H1 (cell line): Measurements from ENCODE around the gene GPR150. TPM values are rescaled to one million over a fixed set of nuclear protein-coding genes. Genes with fewer than 3 reads are reported as not detected.

Experiments
- CTCF ChIA-PET: fragments of 300-600 bp; sonication (Branson Sonifier 250); formaldehyde crosslinking; loops from one replicate; lab custom pipeline; 2021; ENCODE audit not compliant: partially characterized antibody; lab: Charles Lee
- POLR2A ChIA-PET: fragments of 300-600 bp; sonication (Branson Sonifier 250); formaldehyde crosslinking; loops from one replicate; lab custom pipeline; 2021; ENCODE audit warnings: inconsistent platforms; ENCODE audit not compliant: partially characterized antibody; lab: Charles Lee
- DNase-seq, 2 experiments: peaks; one replicate each; pipeline versions ENCODE4 v3.0.0 to v3.0.0-alpha.2; 2010 to 2022; ENCODE audit warnings: low spot score in 2 of 2, low read depth in 1 of 2, mixed read lengths in 1 of 2
- FAIRE-seq: peaks from 2 replicates; lab custom pipeline; 2011; peaks lifted over from hg19 to GRCh38; lab: Jason Lieb, UNC
- H2AFZ ChIP-seq: 2 replicates; pipeline ENCODE4 v1.8.1; 2012; ENCODE audit warnings: low read length, inconsistent platforms
- H2AK5ac ChIP-seq: 2 replicates; pipeline ENCODE4 v1.6.1; 2013; ENCODE audit warnings: low read depth, low read length
- H2BK120ac ChIP-seq: replicated peaks from 2 replicates; pipeline ENCODE3; 2013; ENCODE audit warnings: low read depth, low read length, inconsistent platforms
- H2BK12ac ChIP-seq: 2 replicates; pipeline ENCODE4 v1.6.1; 2013; ENCODE audit warnings: low read depth, low read length
- H2BK15ac ChIP-seq: 2 replicates; pipeline ENCODE4 v1.6.1; 2013; ENCODE audit warnings: low read length
- H2BK20ac ChIP-seq: 2 replicates; pipeline ENCODE4 v1.6.1; 2013; ENCODE audit warnings: low read length
- H2BK5ac ChIP-seq: 2 replicates; pipeline ENCODE4 v1.6.1; 2013; ENCODE audit warnings: low read depth, low read length
- H3K14ac ChIP-seq: 2 replicates; pipeline ENCODE4 v1.6.1; 2013; ENCODE audit warnings: inconsistent platforms; ENCODE audit not compliant: insufficient read length
- H3K18ac ChIP-seq: 2 replicates; pipeline ENCODE4 v1.6.1; 2013; ENCODE audit warnings: low read length; ENCODE audit errors: extremely low read depth
- H3K23ac ChIP-seq: 2 replicates; pipeline ENCODE4 v1.6.1; 2013; ENCODE audit warnings: inconsistent platforms; ENCODE audit not compliant: insufficient read length
- H3K23me2 ChIP-seq: 2 replicates; pipeline ENCODE4 v1.6.1; 2013; ENCODE audit warnings: low read depth, low read length
- H3K27ac ChIP-seq: 2 replicates; pipeline ENCODE4 v1.6.1; 2011; ENCODE audit warnings: low read depth, low read length, inconsistent platforms
- H3K27me3 ChIP-seq, 4 experiments: replicated peaks in 1 of 4; 1 replicate in 1 of 4; 2 replicates in 3 of 4; pipeline versions ENCODE4 v1.6.1 to v1.8.1; 2011 to 2013; ENCODE audit warnings: low read length in 3 of 4, mild to moderate bottlenecking in 3 of 4, inconsistent platforms in 2 of 4, mixed read lengths in 2 of 4, moderate library complexity in 1 of 4; ENCODE audit not compliant: control insufficient read depth in 3 of 4, insufficient read depth in 3 of 4; ENCODE audit errors: extremely low read depth in 1 of 4
- H3K36me3 ChIP-seq, 4 experiments: 2 replicates each; pipeline versions ENCODE4 v1.6.1 to v1.8.1; 2011 to 2013; ENCODE audit warnings: mild to moderate bottlenecking in 4 of 4, low read length in 3 of 4, moderate library complexity in 2 of 4, control low read depth in 1 of 4, inconsistent platforms in 1 of 4; ENCODE audit not compliant: insufficient read depth in 4 of 4, control insufficient read depth in 2 of 4
- H3K4ac ChIP-seq: replicated peaks from 2 replicates; pipeline ENCODE3; 2013; ENCODE audit warnings: low read length, low read depth, mixed read lengths, inconsistent platforms; ENCODE audit not compliant: insufficient read length
- H3K4me1 ChIP-seq, 4 experiments: replicated peaks in 1 of 4; 1 replicate in 1 of 4; 2 replicates in 3 of 4; pipeline versions ENCODE4 v1.6.1 to v1.8.1; 2011 to 2013; ENCODE audit warnings: low read length in 3 of 4, inconsistent platforms in 2 of 4, mixed read lengths in 1 of 4; ENCODE audit not compliant: insufficient read depth in 4 of 4, control insufficient read depth in 3 of 4
- H3K4me2 ChIP-seq, 2 experiments: 2 replicates each; pipeline versions ENCODE4 v1.6.1 to v1.8.1; 2011 to 2013; ENCODE audit warnings: low read depth in 2 of 2, low read length in 2 of 2, control low read depth in 1 of 2, inconsistent platforms in 1 of 2, mild to moderate bottlenecking in 1 of 2; ENCODE audit not compliant: insufficient read depth in 1 of 2
- H3K4me3 ChIP-seq, 4 experiments: fragments of 200-600, 300-600 bp in 1 of 4; sonication (generic), shearing (Covaris generic), sonication (Bioruptor Twin) in 1 of 4; 2 replicates each; pipeline versions ENCODE4 v1.5.1 to v1.8.1; 2011 to 2016; ENCODE audit warnings: low read length in 4 of 4, low read depth in 3 of 4, control low read depth in 2 of 4, inconsistent platforms in 2 of 4, mild to moderate bottlenecking in 2 of 4, mixed read lengths in 1 of 4, moderate library complexity in 1 of 4; ENCODE audit not compliant: insufficient read depth in 2 of 4; ENCODE audit errors: extremely low read depth in 1 of 4
- H3K56ac ChIP-seq: replicated peaks from 2 replicates; pipeline ENCODE3; 2013; ENCODE audit warnings: low read depth, mild to moderate bottlenecking, mixed read lengths, low read length, inconsistent platforms; ENCODE audit not compliant: insufficient read length
- H3K79me1 ChIP-seq: 2 replicates; pipeline ENCODE4 v1.6.1; 2013; ENCODE audit warnings: low read depth, low read length, control low read depth
- H3K79me2 ChIP-seq, 2 experiments: 2 replicates each; pipeline versions ENCODE4 v1.6.1 to v1.8.1; 2012 to 2013; ENCODE audit warnings: low read length in 2 of 2, mild to moderate bottlenecking in 2 of 2, inconsistent platforms in 1 of 2; ENCODE audit not compliant: insufficient read depth in 2 of 2, control insufficient read depth in 1 of 2
- H3K9ac ChIP-seq, 4 experiments: replicated peaks in 1 of 4; 1 replicate in 1 of 4; 2 replicates in 3 of 4; pipeline versions ENCODE4 v1.6.1 to v1.8.1; 2011 to 2013; ENCODE audit warnings: low read depth in 3 of 4, low read length in 3 of 4, control low read depth in 2 of 4, mild to moderate bottlenecking in 2 of 4, moderate library complexity in 2 of 4, inconsistent platforms in 1 of 4; ENCODE audit errors: extremely low read depth in 1 of 4
- H3K9me3 ChIP-seq, 2 experiments: 2 replicates each; pipeline versions ENCODE4 v1.6.1 to v1.8.1; 2012 to 2013; ENCODE audit warnings: mild to moderate bottlenecking in 2 of 2, moderate library complexity in 2 of 2, control low read depth in 1 of 2, inconsistent platforms in 1 of 2, low read depth in 1 of 2, low read length in 1 of 2, mixed read lengths in 1 of 2; ENCODE audit not compliant: insufficient read depth in 2 of 2
- H4K20me1 ChIP-seq, 2 experiments: replicated peaks in 1 of 2; 2 replicates each; pipeline versions ENCODE3 to v1.8.1; 2011 to 2013; ENCODE audit warnings: inconsistent platforms in 2 of 2, low read length in 2 of 2, mild to moderate bottlenecking in 1 of 2; ENCODE audit not compliant: insufficient read depth in 2 of 2, control insufficient read depth in 1 of 2
- H4K5ac ChIP-seq: 2 replicates; pipeline ENCODE4 v1.6.1; 2013; ENCODE audit warnings: low read length, low read depth, mixed read lengths, inconsistent platforms; ENCODE audit not compliant: insufficient read length
- H4K8ac ChIP-seq: 2 replicates; pipeline ENCODE4 v1.8.0; 2013; ENCODE audit warnings: mild to moderate bottlenecking, moderate library complexity, low read length, inconsistent platforms; ENCODE audit not compliant: insufficient read depth; ENCODE audit errors: extremely low read depth
- H4K91ac ChIP-seq: replicated peaks from 2 replicates; pipeline ENCODE3; 2013; ENCODE audit warnings: low read length, mixed read lengths, inconsistent platforms; ENCODE audit not compliant: insufficient read length
- CBX5 ChIP-seq: fragments of 300-800, 300-1000 bp; sonication (generic); IDR thresholded peaks from 2 replicates; pipeline ENCODE4 v1.7.1; 2016; ENCODE audit warnings: antibody characterized with exemption, low read length, low read depth
- CEBPB ChIP-seq: IDR thresholded peaks from 2 replicates; pipeline ENCODE4 v1.6.1; 2012; ENCODE audit warnings: low read depth, low read length
- CHD2 ChIP-seq: IDR thresholded peaks from 2 replicates; pipeline ENCODE4 v1.6.1; 2012; ENCODE audit warnings: low read length, improper control_type of control experiment
- CREB1 ChIP-seq: IDR thresholded peaks from 2 replicates; pipeline ENCODE4 v1.6.1; 2012; ENCODE audit warnings: inconsistent platforms
- CTBP2 ChIP-seq: IDR thresholded peaks from 2 replicates; pipeline ENCODE4 v1.7.0; 2011; ENCODE audit warnings: borderline replicate concordance, mild to moderate bottlenecking, moderate library complexity, mixed read lengths, low read length; ENCODE audit not compliant: insufficient read depth, insufficient read length
- EZH2 ChIP-seq: fragments of 200-600 bp; sonication (generic); IDR thresholded peaks from 2 replicates; pipeline ENCODE4 v1.7.1; 2012; ENCODE audit warnings: low read depth, mild to moderate bottlenecking, moderate library complexity, low read length, inconsistent platforms; ENCODE audit not compliant: severe bottlenecking
- GABPA ChIP-seq: IDR thresholded peaks from 2 replicates; pipeline ENCODE4 v1.6.1; 2011; ENCODE audit warnings: mild to moderate bottlenecking, low read length, moderate library complexity, borderline replicate concordance; ENCODE audit not compliant: insufficient read depth
- GTF2F1 ChIP-seq: IDR thresholded peaks from 2 replicates; pipeline ENCODE4 v1.6.1; 2012; ENCODE audit warnings: low read depth, low read length, improper control_type of control experiment, borderline replicate concordance
- KDM1A ChIP-seq: fragments of 200-600, 300-600 bp; sonication (generic); IDR thresholded peaks from 2 replicates; pipeline ENCODE4 v1.7.1; 2016; ENCODE audit warnings: mild to moderate bottlenecking, low read length, borderline replicate concordance
- MAFK ChIP-seq: IDR thresholded peaks from 2 replicates; pipeline ENCODE4 v1.6.1; 2012; ENCODE audit warnings: low read depth, mild to moderate bottlenecking, improper control_type of control experiment, low read length
- POLR2A ChIP-seq, 2 experiments: IDR thresholded peaks; 1 replicate in 1 of 2; 2 replicates in 1 of 2; pipeline ENCODE4 v1.6.1; 2011; ENCODE audit warnings: low read depth in 2 of 2, low read length in 2 of 2, mild to moderate bottlenecking in 2 of 2; ENCODE audit errors: control extremely low read depth in 1 of 2
- RFX5 ChIP-seq: IDR thresholded peaks from 2 replicates; pipeline ENCODE4 v1.6.1; 2011; ENCODE audit warnings: low read depth, low read length, improper control_type of control experiment, borderline replicate concordance
- SAP30 ChIP-seq: fragments of 300-600 bp; sonication (generic); IDR thresholded peaks from 2 replicates; pipeline ENCODE4 v1.7.1; 2012; ENCODE audit warnings: low read length, moderate library complexity, mild to moderate bottlenecking, inconsistent platforms; ENCODE audit not compliant: insufficient read depth, insufficient replicate concordance
- SIN3A ChIP-seq, 2 experiments: IDR thresholded peaks in 1 of 2; conservative IDR thresholded peaks in 1 of 2; 2 replicates each; pipeline ENCODE4 v1.6.1; 2011 to 2012; ENCODE audit warnings: low read length in 2 of 2, improper control_type of control experiment in 1 of 2, low read depth in 1 of 2, mild to moderate bottlenecking in 1 of 2
- SP2 ChIP-seq: IDR thresholded peaks from 2 replicates; pipeline ENCODE4 v1.6.1; 2012; ENCODE audit warnings: mild to moderate bottlenecking, low read length, inconsistent platforms
- YY1 ChIP-seq: IDR thresholded peaks from 2 replicates; pipeline ENCODE4 v1.6.1; 2011; ENCODE audit warnings: low read depth, mild to moderate bottlenecking, low read length
- polyA plus RNA-seq, 7 experiments: library from polyadenylated mRNA; depleted of rRNA in 3 of 7; stranded (reverse) in 5 of 7; unstranded in 2 of 7; fragments of >200 nt in 5 of 7; fragments of 200-250 nt in 2 of 7; gene quantifications; 1 replicate in 5 of 7; 2 replicates in 1 of 7; 4 replicates in 1 of 7; pipeline versions ENCODE4 v1.2.1 to v1.2.3, GENCODE V29; 2011 to 2013; ENCODE audit warnings: missing spikeins in 2 of 7, mixed read lengths in 2 of 7
- total RNA-seq: library from RNA; stranded (reverse); fragmentation: NEBNext Ultra II Directional; extraction: Animal tissue kit (Norgen Biotek cat#: 25700); gene quantifications from 2 replicates; pipeline ENCODE4 v1.2.1, GENCODE V29; 2021

The GPR150 gene
- total and polyA plus RNA-seq, 2 of the 8 experiments (the other 6 are each of a cell fraction or from before 2014, with no cell fraction given), result 0.14 TPM; not detected in 1

DNA sequence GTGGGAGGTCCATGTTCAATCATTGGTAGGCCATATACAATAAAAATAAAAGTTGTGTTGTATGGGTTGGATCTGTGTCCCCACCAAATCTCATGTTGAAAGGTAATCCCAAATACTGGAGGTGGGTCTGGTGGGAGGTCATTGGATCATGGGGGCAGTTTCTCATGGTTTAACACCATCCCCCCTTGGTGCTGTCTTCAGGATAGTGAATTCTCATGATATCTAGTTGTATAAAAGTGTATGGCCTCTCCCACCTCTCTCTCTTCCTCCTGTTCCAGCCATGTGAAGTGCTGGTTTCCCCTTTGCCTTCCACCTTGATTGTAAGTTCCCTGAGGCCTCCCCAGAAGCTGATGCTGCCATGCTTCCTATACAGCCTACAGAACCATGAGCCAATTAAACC lies 47.8 kb downstream of the GPR150 start:
- Histone ChIP-seq H3K4me1 (no peaks in the 10 kb centered on the region), H2AFZ (no peak overlapping the region), H2BK12ac (no peak overlapping the region), H3K9me3 (no peaks in the 10 kb centered on the region), H2AK5ac (no peak overlapping the region), H3K23me2 (no peaks in the 10 kb centered on the region), H4K20me1 (no peaks in the 10 kb centered on the region), H3K9ac (no peak overlapping the region), H3K27ac (no peak overlapping the region), H2BK120ac (no peak overlapping the region), H2BK15ac (no peak overlapping the region), H3K4ac (no peak overlapping the region), H2BK5ac (no peak overlapping the region), H3K56ac (no peak overlapping the region), H3K18ac (no peak overlapping the region), H3K27me3 (no peaks in the 10 kb centered on the region), H4K8ac (no peak overlapping the region), H4K5ac (no peak overlapping the region), H3K79me1 (no peaks in the 10 kb centered on the region), H3K4me2 (no peak overlapping the region), H3K14ac (no peak overlapping the region), H3K79me2 (no peaks in the 10 kb centered on the region), H3K4me3 (no peak overlapping the region), H2BK20ac (no peak overlapping the region), H3K23ac (no peak overlapping the region), H4K91ac (no peak overlapping the region), H3K36me3 (no peaks in the 10 kb centered on the region)
- ChIA-PET POLR2A (interaction anchor here (1.2 kb wide), 1 partner anchor 43 kb away, joined by 3 read pairs; no protein-coding TSS in a partner anchor), CTCF (interaction anchor here (0.7 to 4.4 kb wide), 4 partner anchors 21 to 104 kb away, joined by 3 to 28 read pairs (median 4); partner anchors contain the start of gene RFESD)
- FAIRE-seq, result no peak
- DNase-seq, result no peak
- TF ChIP-seq SAP30 (no peak), GABPA (no peak), CREB1 (no peak), CBX5 (no peak), SIN3A (conservative IDR thresholded peaks at IDR 0.05 in 1 of 2, IDR thresholded peaks at IDR 0.05 in 1 of 2; ENCODE audit: low read depth in 1 of 2, low read length in 2 of 2) (no peak), MAFK (no peak), RFX5 (no peak), KDM1A (no peak), CHD2 (no peak), SP2 (no peak), POLR2A (IDR thresholded peaks at IDR 0.05; ENCODE audit: control extremely low read depth in 1 of 2, low read depth in 2 of 2, low read length in 2 of 2) (no peak), GTF2F1 (no peak), YY1 (no peak), CEBPB (no peak), EZH2 (no peak), CTBP2 (no peak)
